Neural progenitor cell (in vitro differentiated cells): ENCODE results near the gene ACTL10.

ENCODE experiments used
- EZH2 ChIP-seq: fragments of 200-600 bp; sonication (generic); IDR thresholded peaks from 2 replicates; pipeline ENCODE4 v1.6.1; 2017; ENCODE audit warnings: antibody characterized with exemption, mild to moderate bottlenecking, moderate library complexity
- TF ChIP-seq, protein P1 (sequence below): fragments of 200-600 bp; sonication (generic); IDR thresholded peaks from 2 replicates; pipeline ENCODE4 v1.5.1; 2017; ENCODE audit warnings: antibody characterized with exemption, mild to moderate bottlenecking

- TF ChIP-seq, protein P1, sequence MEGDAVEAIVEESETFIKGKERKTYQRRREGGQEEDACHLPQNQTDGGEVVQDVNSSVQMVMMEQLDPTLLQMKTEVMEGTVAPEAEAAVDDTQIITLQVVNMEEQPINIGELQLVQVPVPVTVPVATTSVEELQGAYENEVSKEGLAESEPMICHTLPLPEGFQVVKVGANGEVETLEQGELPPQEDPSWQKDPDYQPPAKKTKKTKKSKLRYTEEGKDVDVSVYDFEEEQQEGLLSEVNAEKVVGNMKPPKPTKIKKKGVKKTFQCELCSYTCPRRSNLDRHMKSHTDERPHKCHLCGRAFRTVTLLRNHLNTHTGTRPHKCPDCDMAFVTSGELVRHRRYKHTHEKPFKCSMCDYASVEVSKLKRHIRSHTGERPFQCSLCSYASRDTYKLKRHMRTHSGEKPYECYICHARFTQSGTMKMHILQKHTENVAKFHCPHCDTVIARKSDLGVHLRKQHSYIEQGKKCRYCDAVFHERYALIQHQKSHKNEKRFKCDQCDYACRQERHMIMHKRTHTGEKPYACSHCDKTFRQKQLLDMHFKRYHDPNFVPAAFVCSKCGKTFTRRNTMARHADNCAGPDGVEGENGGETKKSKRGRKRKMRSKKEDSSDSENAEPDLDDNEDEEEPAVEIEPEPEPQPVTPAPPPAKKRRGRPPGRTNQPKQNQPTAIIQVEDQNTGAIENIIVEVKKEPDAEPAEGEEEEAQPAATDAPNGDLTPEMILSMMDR, result no peak
- no peak for TF ChIP-seq EZH2
These were observed 20.6 kb upstream of the ACTL10 start for GRCh38 chr20:33646191-33646590.
